T-helper 1 cell treated with Interleukin-12 subunit alpha and Interleukin-12 subunit beta and Interleukin-4 antibody, amounts not matched to agents 30 μg/mL and 1 μg/mL, for 36 hours (primary cell): ENCODE measurements around the gene CMTM2.
A peak's percentile ranks its signal among the peaks of the same experiment; 100 is the strongest.
"Not testable (repeated sequence)": the region's sequence is repeated elsewhere in the genome, so short reads cannot be mapped to it uniquely, and the experiment has no call there.

Experiments
- H3K27ac Mint-ChIP-seq: one replicate; pipeline ENCODE4 v1.8.0; 2021; ENCODE audit warnings: mild to moderate bottlenecking, mixed read lengths
- H3K27me3 Mint-ChIP-seq: one replicate; pipeline ENCODE4 v1.8.0; 2021; ENCODE audit warnings: low read depth, mixed read lengths
- H3K36me3 Mint-ChIP-seq: one replicate; pipeline ENCODE4 v1.8.0; 2021; ENCODE audit warnings: low read depth, mixed read lengths
- H3K4me1 Mint-ChIP-seq: one replicate; pipeline ENCODE4 v1.8.0; 2021; ENCODE audit warnings: low read depth, mixed read lengths
- H3K4me3 Mint-ChIP-seq: one replicate; pipeline ENCODE4 v1.8.0; 2021; ENCODE audit warnings: mild to moderate bottlenecking, moderate library complexity, mixed read lengths
- H3K9me3 Mint-ChIP-seq: one replicate; pipeline ENCODE4 v1.8.0; 2021; ENCODE audit warnings: mixed read lengths

CMTM2 gene

DNA sequence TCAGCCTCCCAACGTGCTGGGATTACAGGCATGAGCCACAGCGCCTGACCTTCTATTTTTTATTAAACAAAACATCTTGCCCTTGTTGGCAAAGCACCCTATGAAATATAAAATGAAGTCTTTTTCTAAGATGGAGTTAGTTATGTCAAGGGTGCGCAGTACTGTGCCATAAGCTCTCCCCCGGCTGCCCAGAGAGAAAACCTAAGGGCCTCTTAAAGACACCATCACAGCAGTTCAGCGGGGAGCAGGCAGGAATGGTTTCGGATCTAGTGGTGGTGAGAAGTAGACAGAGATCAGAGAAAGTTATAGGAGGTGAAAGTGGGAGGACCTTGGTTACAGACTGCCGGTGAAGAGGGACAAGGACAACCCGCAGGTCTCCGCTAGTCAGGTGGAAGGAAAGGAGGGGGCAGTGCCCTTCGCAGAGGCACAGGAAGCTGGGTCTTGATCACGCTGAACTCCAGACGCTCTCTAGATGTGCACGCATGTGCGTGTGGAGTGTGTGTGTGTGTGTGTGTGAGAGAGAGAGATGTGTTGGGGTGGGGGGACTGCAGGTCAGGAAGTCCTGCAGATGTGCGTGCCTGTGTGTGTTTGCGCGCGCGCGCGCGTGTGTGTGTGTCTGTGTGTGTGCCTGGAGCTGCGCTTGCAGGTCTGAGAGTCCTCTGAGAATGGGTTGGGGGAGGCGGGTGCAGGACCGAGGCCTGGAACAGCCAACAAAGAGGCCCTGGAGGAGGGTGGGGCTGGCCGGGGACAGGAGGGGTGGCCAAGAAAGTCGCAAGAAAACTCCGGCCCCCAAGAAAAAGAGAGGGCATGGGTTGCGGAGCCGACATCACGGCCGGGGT lies 24.5 kb downstream of the CMTM2 start:
- H3K36me3 Mint-ChIP-seq, result peaks cover 16% of the 10 kb centered on the region
- peak overlapping the region; percentile 96 for H3K27ac Mint-ChIP-seq
- peak overlapping the region; percentile 89 for H3K4me3 Mint-ChIP-seq
- H3K9me3 Mint-ChIP-seq, result peaks cover 8% of the 10 kb centered on the region
- no peaks in the 10 kb centered on the region for H3K27me3 Mint-ChIP-seq
- H3K4me1 Mint-ChIP-seq, result peaks cover 47% of the 10 kb centered on the region

DNA sequence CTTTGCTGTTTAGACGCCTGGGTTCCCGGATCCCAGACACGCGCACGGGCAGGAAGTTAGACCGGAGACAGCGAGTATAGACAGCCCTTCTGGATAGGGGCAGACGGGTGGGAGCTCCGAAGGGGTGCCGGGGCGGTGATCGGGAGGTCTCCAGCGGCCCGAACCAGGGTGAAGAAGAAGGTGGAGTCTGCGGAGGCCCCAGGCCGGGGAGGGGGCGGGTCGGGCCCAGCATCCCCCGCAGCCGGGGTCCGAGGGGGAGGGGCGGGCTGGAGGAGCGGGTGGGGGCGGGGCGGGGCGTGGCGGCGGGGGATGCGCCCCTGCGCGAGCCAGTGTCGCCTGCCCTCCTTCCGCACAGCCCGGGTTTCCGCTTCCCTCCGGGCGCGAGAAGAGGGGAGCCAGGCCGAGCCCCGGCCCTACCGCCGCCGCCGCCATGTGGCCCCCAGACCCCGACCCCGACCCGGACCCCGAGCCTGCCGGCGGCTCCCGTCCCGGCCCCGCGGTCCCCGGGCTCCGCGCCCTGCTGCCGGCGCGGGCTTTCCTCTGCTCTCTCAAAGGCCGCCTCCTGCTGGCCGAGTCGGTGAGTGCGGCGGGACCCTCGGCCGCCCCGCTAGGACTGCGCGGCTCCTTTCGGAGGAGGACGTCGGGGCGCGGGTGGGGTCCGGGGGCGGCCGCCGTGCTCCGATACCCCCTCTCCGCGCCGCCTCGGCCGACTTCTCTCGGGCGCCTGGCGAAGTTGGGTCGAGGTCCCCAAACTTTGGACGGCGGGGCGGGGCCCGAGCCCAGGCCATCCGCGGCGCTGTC lies 25.3 kb downstream of the CMTM2 start, which contains the start of gene CMTM3:
CMTM3 (plus strand) TSS at position 329 of the 801 bp plus-strand sequence; CDS start at position 431, 102 bp downstream.
- Mint-ChIP-seq H3K36me3 (peaks cover 16% of the 10 kb centered on the region), H3K4me3 (peak within 1 kb of the TSS; percentile 89), H3K27ac (peak within 1 kb of the TSS; percentile 96), H3K9me3 (peaks cover 8% of the 10 kb centered on the region), H3K27me3 (no peaks in the 10 kb centered on the region), H3K4me1 (peaks cover 43% of the 10 kb centered on the region)

DNA sequence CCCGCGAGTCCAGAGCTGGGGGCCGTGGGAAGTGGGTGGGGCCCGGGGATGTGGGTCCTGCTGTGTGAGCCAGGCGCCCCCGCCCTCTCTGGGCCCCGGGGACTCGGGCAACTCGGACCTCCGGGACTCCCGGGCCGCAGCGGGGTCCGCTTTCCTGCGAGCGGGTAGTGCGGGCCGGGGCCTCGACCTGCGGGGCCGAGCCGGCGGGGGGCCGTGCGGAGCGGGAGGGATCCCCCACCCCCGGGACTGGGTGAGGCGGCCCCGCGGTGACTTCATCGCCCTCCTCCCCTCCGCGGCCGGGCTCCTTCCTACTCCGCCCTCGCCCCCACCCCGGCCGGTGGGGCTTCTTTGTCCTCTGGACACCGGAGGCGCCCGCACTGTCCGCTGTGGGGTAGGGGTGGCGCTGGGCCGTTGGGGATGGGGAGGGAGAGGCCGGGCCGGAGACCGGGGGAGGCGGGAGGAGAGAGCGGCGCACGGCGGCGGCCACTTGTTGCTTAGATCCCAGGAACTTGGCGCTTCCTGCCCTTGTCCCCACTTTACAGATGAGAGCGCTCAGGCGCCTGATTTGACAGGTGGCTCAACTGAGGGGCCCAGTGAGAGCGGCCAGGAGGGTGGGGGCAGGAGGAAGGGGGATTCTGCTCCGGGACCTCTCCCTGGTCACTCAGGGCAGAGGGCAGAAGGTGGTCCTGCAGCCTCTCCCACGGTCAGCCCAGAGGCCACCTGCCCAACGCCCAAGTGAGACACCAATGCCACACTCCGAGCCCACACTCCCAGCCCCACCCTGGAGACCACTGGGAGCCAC lies 26.1 kb downstream of the CMTM2 start:
- no peaks in the 10 kb centered on the region for H3K27me3 Mint-ChIP-seq

DNA sequence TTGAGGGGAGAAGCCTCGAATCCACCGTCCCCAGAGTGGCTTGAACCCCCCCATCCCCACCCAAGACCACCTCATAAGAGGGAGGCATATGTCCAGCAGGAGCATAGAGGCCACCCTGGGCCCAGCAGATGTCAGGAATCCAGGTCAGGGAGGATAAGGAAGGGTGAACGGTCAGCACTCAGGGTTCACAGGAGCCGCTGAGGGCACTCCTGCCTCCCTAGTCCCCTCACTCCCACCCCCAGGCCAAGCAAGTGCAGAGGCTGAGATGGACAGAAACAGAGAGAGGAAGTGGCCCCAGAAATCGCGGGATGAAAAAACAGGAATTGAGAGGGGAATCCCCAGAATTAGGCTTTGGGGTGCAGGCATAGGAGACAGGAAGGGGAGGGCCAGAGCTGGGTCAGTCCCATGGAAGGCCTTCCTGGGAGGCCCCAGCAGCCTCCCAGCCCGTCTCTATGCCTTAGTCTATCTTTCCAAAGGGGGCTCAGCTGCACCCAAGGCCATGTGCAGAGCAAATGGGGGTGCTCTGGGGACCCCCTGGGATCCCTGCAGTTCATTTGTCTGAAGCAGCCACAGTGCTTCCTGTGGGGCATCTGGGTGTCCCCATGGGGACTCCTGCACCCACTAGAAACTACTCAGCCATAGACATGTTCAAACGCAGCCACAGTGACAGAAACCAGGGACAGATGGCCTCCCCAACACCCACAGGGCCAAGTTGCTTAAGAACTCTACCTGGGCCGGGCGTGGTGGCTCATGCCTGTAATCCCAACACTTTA lies 26.9 kb downstream of the CMTM2 start:
- Mint-ChIP-seq H3K27me3 (no peaks in the 10 kb centered on the region), H3K36me3 (peaks cover 25% of the 10 kb centered on the region), H3K27ac (peak overlapping the region; percentile 89), H3K4me1 (peaks cover 32% of the 10 kb centered on the region), H3K9me3 (peaks cover under 1% of the 10 kb centered on the region), H3K4me3 (peak overlapping the region; percentile 87)

More for the DNA sequence above, 26.1 kb downstream of the CMTM2 start:
- Mint-ChIP-seq H3K27ac (peak overlapping the region; percentile 45), H3K9me3 (peaks cover 8% of the 10 kb centered on the region), H3K4me1 (peaks cover 38% of the 10 kb centered on the region), H3K4me3 (peak overlapping the region; percentile 87), H3K36me3 (peaks cover 24% of the 10 kb centered on the region)

DNA sequence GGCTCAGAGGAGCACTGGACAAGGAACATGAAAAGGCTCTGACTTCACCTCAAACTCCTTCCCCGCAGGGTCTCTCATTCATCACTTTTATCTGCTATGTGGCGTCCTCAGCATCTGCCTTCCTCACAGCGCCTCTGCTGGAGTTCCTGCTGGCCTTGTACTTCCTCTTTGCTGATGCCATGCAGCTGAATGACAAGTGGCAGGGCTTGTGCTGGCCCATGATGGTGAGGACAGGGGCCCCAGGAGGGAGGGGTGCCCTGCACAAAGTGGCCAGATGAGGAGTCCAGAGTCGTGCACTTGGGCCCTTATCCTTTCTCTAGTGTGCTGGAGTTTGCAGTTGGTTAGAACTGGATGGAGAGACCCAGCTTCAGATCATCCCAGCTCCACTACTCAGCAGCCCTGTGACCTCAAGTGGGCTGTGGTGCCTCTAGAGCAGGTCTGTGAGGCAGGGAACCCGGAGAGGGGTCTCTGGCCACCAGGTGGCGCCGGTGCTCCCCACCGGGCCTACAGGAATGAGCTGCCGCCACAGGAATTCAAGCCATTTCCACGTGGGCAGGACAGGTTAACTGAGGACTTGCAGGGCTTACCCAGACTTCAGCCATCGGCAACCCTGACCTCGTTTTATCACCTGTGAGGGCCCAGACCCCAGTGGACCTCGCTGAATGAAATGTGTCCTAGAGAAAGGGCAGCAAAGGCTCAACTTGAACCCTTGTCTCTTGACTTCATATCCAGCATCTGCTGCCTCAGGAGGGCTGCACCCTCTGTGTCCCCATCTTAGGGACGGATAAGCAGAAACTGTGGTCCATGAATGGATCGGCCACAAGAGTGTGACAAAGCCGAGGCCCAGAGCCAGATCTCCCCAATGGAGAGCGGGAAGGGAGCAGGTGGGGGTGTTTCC lies 29.2 kb downstream of the CMTM2 start:
- H3K36me3 Mint-ChIP-seq, result peaks cover 30% of the 10 kb centered on the region
- H3K27ac Mint-ChIP-seq, result peak overlapping the region; percentile 41
- peak overlapping the region; percentile 48 for H3K4me3 Mint-ChIP-seq
- no peaks in the 10 kb centered on the region for H3K27me3 Mint-ChIP-seq
- H3K4me1 Mint-ChIP-seq, result peaks cover 27% of the 10 kb centered on the region
- no peaks in the 10 kb centered on the region for H3K9me3 Mint-ChIP-seq

DNA sequence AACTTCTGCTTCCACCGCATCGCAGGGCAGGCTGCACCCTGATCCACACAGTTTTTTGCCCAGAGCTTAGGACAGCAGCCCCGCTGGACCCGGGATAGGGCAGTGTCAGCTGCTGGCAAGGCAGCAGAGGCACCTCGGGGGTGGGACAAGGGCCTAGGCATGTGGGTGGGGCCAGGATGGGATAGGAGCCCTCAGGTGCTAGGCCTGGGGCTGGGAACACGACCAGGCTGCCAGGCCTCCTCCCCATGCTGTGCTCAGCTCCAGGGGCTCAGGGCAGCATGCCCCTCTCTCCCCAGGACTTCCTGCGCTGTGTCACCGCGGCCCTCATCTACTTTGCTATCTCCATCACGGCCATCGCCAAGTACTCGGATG lies 29.9 kb downstream of the CMTM2 start:
- H3K4me1 Mint-ChIP-seq, result peaks cover 22% of the 10 kb centered on the region
- no peak overlapping the region for H3K27ac Mint-ChIP-seq
- H3K36me3 Mint-ChIP-seq, result peaks cover 26% of the 10 kb centered on the region
- no peaks in the 10 kb centered on the region for H3K9me3 Mint-ChIP-seq
- H3K4me3 Mint-ChIP-seq, result no peak overlapping the region
- no peaks in the 10 kb centered on the region for H3K27me3 Mint-ChIP-seq

DNA sequence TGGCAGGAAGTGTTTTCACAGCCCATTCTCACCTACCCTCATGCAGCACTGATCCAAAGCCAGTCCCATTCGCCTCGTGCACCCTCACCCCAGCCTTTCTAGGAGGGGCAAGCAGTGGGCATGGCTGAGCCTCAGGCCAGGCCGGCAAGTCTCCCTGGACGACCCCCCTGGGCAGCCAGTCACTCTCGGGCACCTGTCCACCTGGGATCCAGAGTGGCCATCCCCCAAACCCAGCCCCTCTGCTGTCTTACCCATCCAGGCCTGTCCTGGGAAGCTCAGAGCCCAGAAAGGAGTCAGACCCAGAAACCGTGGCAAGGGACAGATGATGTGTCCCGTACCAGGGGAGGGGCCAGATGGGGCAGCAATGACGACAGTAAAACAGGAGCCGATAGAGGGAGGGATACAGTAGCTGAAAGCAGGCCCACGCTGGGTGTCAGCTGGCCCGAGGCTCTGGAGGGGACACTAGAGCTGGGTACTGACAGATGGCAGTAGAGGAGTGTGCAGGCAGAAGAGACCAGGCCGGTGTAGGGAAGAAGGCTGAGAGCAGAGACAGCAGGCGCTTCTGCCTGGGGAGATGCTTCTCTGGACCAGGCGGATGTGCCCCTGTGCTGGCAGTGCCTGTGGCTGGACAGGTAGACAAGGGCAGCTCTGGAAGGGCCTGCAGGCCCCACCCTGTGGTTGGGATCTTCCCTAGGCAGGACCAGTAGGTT lies 31.0 kb downstream of the CMTM2 start:
- Mint-ChIP-seq H3K27me3 (no peaks in the 10 kb centered on the region), H3K9me3 (no peaks in the 10 kb centered on the region), H3K4me1 (peaks cover 22% of the 10 kb centered on the region), H3K27ac (no peak overlapping the region), H3K4me3 (no peak overlapping the region), H3K36me3 (peaks cover 36% of the 10 kb centered on the region)

DNA sequence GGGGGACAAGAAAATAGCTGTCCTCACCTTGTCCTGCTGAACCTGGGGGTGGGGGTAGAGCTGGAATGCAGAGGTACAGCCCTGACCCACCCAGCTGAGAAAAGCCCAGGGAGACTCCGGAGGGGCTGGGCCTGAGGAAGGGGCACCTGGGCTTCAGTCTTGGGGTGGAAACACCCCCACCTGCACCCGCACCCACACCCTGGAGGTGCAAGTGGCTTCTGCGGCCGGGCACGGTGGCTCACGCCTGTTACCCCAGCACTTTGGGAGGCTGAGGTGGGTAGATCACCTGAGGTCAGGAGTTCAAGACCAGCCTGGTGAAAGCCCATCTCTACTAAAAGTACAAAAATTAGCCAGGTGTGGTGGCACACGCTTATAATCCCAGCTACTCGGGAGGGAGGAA lies 32.6 kb downstream of the CMTM2 start:
- H3K4me3 Mint-ChIP-seq, H3K27ac Mint-ChIP-seq, H3K27me3 Mint-ChIP-seq, H3K9me3 Mint-ChIP-seq: not testable (repeated sequence)
- Mint-ChIP-seq H3K36me3 (peaks cover 36% of the 10 kb centered on the region), H3K4me1 (peaks cover 13% of the 10 kb centered on the region)

DNA sequence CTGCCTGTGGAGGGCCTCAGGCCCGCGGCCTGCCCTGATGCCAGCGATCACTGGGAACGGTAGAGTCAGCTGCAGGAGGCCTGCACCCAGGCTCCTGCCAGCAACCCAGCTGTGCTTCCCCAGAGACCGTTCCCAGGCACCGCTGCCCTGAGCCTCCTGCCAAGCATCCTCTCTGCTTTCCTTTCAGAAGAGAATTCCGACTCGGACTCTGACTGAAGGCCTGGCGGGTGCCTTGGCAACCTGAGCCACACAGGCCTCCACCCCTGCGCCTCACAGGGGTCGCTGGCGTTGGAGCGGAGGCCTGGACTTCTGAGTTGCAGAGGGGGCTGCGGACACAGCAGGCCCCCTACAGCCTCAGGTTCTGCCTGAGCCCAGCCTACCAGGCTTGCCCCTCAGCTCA lies 33.2 kb downstream of the CMTM2 start:
- Mint-ChIP-seq H3K27me3 (no peaks in the 10 kb centered on the region), H3K9me3 (no peaks in the 10 kb centered on the region), H3K27ac (no peak overlapping the region), H3K36me3 (peaks cover 36% of the 10 kb centered on the region), H3K4me1 (peaks cover 8% of the 10 kb centered on the region), H3K4me3 (no peak overlapping the region)

DNA sequence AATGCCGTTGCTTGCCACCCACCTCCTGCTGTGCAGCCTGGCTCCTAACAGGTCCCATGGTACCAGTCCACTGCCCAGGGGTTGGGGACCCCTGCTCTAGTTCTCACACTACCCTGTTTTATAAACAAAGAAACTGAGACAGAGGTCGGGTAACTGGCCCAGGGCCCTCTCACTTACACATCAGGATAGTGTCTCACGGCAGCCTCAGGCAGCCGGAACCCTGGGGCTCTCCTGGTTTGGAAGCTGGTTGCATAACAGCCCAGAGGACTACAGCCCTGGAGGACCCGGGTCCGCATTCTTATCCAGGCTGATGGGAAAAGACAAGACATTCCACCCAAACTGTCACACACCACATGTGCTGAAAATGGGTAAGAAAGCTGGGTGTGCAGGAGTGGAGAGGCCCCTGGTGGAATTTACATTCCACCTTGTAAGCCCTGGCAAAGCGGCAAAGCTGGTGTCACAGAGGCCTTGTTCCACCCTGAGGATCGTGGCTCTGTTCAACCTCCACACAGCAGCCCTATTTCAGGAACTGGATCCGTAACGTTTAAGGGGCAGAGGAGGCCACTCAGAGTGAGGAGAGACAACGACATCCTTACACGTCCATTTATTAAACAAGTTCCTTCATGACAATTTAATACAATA lies 35.0 kb downstream of the CMTM2 start:
- Mint-ChIP-seq H3K4me3 (no peak overlapping the region), H3K4me1 (no peaks in the 10 kb centered on the region), H3K27me3 (no peaks in the 10 kb centered on the region), H3K9me3 (no peaks in the 10 kb centered on the region), H3K27ac (no peak overlapping the region), H3K36me3 (peaks cover 31% of the 10 kb centered on the region)

DNA sequence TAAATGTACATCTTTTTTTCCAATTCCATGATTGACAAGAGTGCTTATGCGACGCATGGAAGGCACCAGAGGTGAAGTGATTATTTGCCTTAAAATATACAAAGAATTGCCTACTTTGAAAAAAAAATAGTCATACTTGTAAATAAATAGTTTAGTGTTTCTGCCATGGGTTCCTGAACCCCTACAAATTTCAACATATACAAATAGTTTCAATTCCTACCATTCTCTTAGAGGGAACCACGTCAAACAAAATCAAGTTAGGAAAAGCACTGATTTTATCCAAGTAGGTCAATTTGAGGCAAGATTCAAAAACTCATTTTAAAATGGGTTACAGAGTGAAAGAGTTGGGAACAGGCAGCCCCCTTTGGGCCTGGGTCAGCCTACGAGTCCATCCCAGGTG lies 36.9 kb downstream of the CMTM2 start:
- Mint-ChIP-seq H3K27me3 (no peaks in the 10 kb centered on the region), H3K4me1 (no peaks in the 10 kb centered on the region), H3K4me3 (no peak overlapping the region), H3K36me3 (peaks cover 16% of the 10 kb centered on the region), H3K9me3 (no peaks in the 10 kb centered on the region), H3K27ac (no peak overlapping the region)

DNA sequence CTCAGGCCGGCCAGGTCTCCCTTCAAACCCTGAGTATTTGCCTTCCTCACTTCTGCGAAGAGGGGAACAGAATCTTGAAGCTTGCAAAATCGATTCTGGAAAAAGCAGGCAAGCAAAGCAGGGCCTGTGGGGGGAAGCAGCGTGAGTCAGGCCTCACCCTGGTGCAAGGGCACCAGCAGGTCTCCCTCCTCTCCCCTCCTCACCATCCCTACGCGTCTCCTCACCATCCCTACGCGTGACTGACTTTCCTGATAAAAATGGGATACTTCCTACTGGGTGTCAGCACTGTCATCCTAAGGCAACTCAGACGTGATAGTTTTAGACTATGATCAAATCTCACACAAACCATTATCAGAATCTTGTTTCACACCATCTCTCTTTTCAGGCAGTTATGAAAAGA lies 37.3 kb downstream of the CMTM2 start:
- H3K9me3 Mint-ChIP-seq, result no peaks in the 10 kb centered on the region
- no peaks in the 10 kb centered on the region for H3K4me1 Mint-ChIP-seq
- peaks cover 13% of the 10 kb centered on the region for H3K36me3 Mint-ChIP-seq
- H3K27me3 Mint-ChIP-seq, result no peaks in the 10 kb centered on the region
- no peak overlapping the region for H3K27ac Mint-ChIP-seq
- no peak overlapping the region for H3K4me3 Mint-ChIP-seq
